GM18951 (cell line): ENCODE measurements around the gene GORAB.

Experiments
- POLR2A ChIP-seq: IDR thresholded peaks from 4 replicates; pipeline ENCODE4 v1.6.1; 2011; ENCODE audit warnings: mild to moderate bottlenecking; ENCODE audit not compliant: insufficient read length, insufficient read depth; ENCODE audit errors: extremely low read depth
- in situ Hi-C: fragments of 300-500 bp; cut with MboI; formaldehyde crosslinking; loops from one replicate; pipeline ENCODE4 v1.12.0; 2022; ENCODE audit warnings: low sequenced_read_pairs, mixed read lengths, inconsistent platforms; ENCODE audit not compliant: unreplicated experiment

Gene GORAB

GRCh38 chr1:170531758-170532657, at the start of gene GORAB:
Gene GORAB, plus strand, starts transcription at chr1:170532166. Its CDS starts 58 bp downstream, at chr1:170532224.
- in situ Hi-C loops: no loop called here
- TF ChIP-seq POLR2A: peak; percentile 78

- TF ChIP-seq POLR2A: no peak
- in situ Hi-C loops: no loop called here
Observed at GRCh38 chr1:170483051-170483450, 48.9 kb upstream of the GORAB start.

GRCh38 chr1:170487503-170487902, 44.5 kb upstream of the GORAB start:
- TF ChIP-seq POLR2A: no peak
- in situ Hi-C loops: no loop called here

GRCh38 chr1:170491291-170491690, 40.7 kb upstream of the GORAB start:
- TF ChIP-seq POLR2A: no peak
- in situ Hi-C loops: no loop called here

- TF ChIP-seq POLR2A: no peak
- in situ Hi-C loops: no loop called here
Observed at GRCh38 chr1:170494369-170494768, 37.6 kb upstream of the GORAB start.

- TF ChIP-seq POLR2A: no peak
- in situ Hi-C loops: no loop called here
Observed at GRCh38 chr1:170495006-170495405, 37.0 kb upstream of the GORAB start.

- no peak for TF ChIP-seq POLR2A
- in situ Hi-C loops: no loop called here
Observed at GRCh38 chr1:170498876-170499275, 33.1 kb upstream of the GORAB start.

GRCh38 chr1:170503665-170504064, 28.3 kb upstream of the GORAB start:
- in situ Hi-C loops: no loop called here
- TF ChIP-seq POLR2A: no peak

GRCh38 chr1:170510163-170510562, 21.8 kb upstream of the GORAB start:
- no peak for TF ChIP-seq POLR2A
- in situ Hi-C loops: no loop called here

- in situ Hi-C loops: no loop called here
- TF ChIP-seq POLR2A: no peak
Observed at GRCh38 chr1:170511038-170511437, 20.9 kb upstream of the GORAB start.

- in situ Hi-C loops: no loop called here
- TF ChIP-seq POLR2A: no peak
Observed at GRCh38 chr1:170513138-170513537, 18.8 kb upstream of the GORAB start.

GRCh38 chr1:170518185-170518834, 13.7 kb upstream of the GORAB start:
- in situ Hi-C loops: no loop called here
- no peak for TF ChIP-seq POLR2A

GRCh38 chr1:170518965-170519364, 13.0 kb upstream of the GORAB start:
- no peak for TF ChIP-seq POLR2A
- in situ Hi-C loops: no loop called here

GRCh38 chr1:170520601-170521000, 11.4 kb upstream of the GORAB start:
- TF ChIP-seq POLR2A: no peak
- in situ Hi-C loops: no loop called here
